Gastrocnemius medialis (tissue), 4 donors: Measurements from ENCODE around the gene LBH.

Source experiments
- CTCF ChIP-seq, 5 experiments: fragments of 450-650 bp in 3 of 5; fragments of 200-600 bp in 2 of 5; sonication (generic) in 2 of 5; IDR thresholded peaks in 4 of 5; conservative IDR thresholded peaks in 1 of 5; 1 replicate in 4 of 5; 2 replicates in 1 of 5; pipeline ENCODE4 v1.5.1; 2016 to 2019; ENCODE audit warnings: antibody characterized with exemption in 5 of 5, mild to moderate bottlenecking in 3 of 5, moderate library complexity in 3 of 5
- POLR2A ChIP-seq, 2 donors: fragments of 450-650 bp; IDR thresholded peaks; one replicate each; pipeline ENCODE4 v1.6.1; 2017; ENCODE audit warnings: antibody characterized with exemption in 2 of 2, mild to moderate bottlenecking in 2 of 2, moderate library complexity in 2 of 2

DNA sequence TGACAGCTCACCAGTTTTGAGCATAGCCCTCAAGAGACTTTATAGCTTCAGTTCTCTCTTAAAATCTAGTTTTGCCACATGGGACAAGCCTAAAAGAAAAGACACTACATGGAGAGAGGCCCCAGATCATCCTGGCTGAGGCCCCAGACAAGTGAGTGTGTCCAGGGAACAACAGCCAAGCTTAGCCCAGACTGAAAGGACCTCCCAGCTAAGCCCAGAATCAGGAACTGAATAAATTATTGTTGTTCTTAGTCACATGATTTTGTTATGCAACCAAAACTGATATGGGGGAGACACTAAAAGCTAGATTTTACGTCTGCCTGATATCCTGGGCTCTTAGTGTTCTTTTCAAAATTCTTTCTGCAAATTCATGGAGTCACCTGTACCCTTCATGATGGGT, 29.3 kb upstream of the LBH start:
- TF ChIP-seq CTCF (IDR thresholded peaks at IDR 0.05 in 4 of 5, conservative IDR thresholded peaks at IDR 0.05 in 1 of 5), result no peak
- no peak for TF ChIP-seq POLR2A (IDR thresholded peaks at IDR 0.05)
